Uterus (tissue), 4 donors: ENCODE data around the gene NDUFS4. TPM values are rescaled to one million over a fixed set of nuclear protein-coding genes. Genes with fewer than 3 reads are reported as not detected.

Experiments used
- DNase-seq, 2 donors: peaks; one replicate each; pipeline ENCODE4 v3.0.0-alpha.2; 2019 to 2020
- H3K27ac ChIP-seq, 2 donors: fragments of 200-600 bp; sonication (generic); 1 replicate in 1 of 2; 2 replicates in 1 of 2; pipeline ENCODE4 v1.5.1; 2016 to 2018
- H3K27me3 ChIP-seq, 2 donors: fragments of 200-600 bp; sonication (generic); one replicate each; pipeline ENCODE4 v1.5.1; 2018 to 2019; ENCODE audit warnings: control low read depth in 1 of 2
- H3K36me3 ChIP-seq, 2 donors: fragments of 200-600 bp; sonication (generic); one replicate each; pipeline ENCODE4 v1.5.1; 2019; ENCODE audit warnings: control low read depth in 1 of 2
- H3K4me1 ChIP-seq, 2 donors: fragments of 200-600 bp; sonication (generic); one replicate each; pipeline ENCODE4 v1.5.1; 2018 to 2019; ENCODE audit warnings: control low read depth in 1 of 2
- H3K4me3 ChIP-seq, 2 donors: fragments of 200-600 bp; sonication (generic); 1 replicate in 1 of 2; 2 replicates in 1 of 2; pipeline ENCODE4 v1.5.1; 2018 to 2019; ENCODE audit warnings: mild to moderate bottlenecking in 1 of 2
- H3K9me3 ChIP-seq, 2 donors: fragments of 200-600 bp; sonication (generic); one replicate each; pipeline ENCODE4 v1.5.1; 2019; ENCODE audit warnings: control low read depth in 1 of 2
- POLR2A ChIP-seq, 2 donors: fragments of 450-650 bp; IDR thresholded peaks; one replicate each; pipeline ENCODE4 v1.6.1; 2016; ENCODE audit warnings: antibody characterized with exemption in 2 of 2, mild to moderate bottlenecking in 1 of 2, moderate library complexity in 1 of 2
- intact Hi-C: fragments of 100-400 bp; cut with DNase I; formaldehyde crosslinking; loops from one replicate; pipeline ENCODE4 v1.15.1; 2023; ENCODE audit warnings: low total_unique reads
- total RNA-seq, 4 donors: library from RNA; depleted of rRNA in 3 of 4; stranded (reverse); fragments of >200 nt in 3 of 4; gene quantifications; one replicate each; pipeline versions ENCODE4 v1.1.0 to v1.2.4, GENCODE V29; 2014 to 2023
- TF ChIP-seq, protein P1 (sequence below), 4 experiments: fragments of 200-600 bp in 2 of 4; fragments of 450-650 bp in 2 of 4; sonication (generic) in 2 of 4; IDR thresholded peaks; one replicate each; pipeline ENCODE4 v1.5.1; 2016 to 2019; ENCODE audit warnings: antibody characterized with exemption in 4 of 4, mild to moderate bottlenecking in 2 of 4, moderate library complexity in 1 of 4
- donor health status: DM: yes; HTN: yes; CAD: no.

Gene NDUFS4
- total RNA-seq, 4 donors from 2014 or later: 63.2 to 106 (median 92.2) TPM

DNA sequence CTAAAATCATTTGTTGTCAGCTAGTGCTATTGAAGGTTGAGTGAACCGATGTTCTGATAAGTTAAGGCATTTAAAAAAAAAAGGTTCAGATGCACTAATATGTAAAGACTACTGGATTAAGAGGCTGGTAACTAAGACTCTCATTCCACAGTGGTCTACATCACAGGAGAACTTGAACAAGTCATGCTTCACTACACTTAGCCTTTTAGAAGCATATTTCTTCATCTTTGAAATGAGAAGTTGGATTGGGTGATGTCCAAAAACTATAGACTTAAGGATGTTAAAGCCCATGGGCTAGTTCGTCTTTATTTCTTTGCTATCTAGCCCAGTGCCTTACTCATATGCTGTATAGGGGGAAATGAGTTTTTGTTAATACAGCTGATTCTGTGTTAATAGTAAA is 107.2 kb downstream of the NDUFS4 start:
- H3K27ac ChIP-seq: no peak overlapping the region
- no peaks in the 10 kb centered on the region for H3K9me3 ChIP-seq
- no peak for DNase-seq
- H3K4me1 ChIP-seq: no peaks in the 10 kb centered on the region
- no peaks in the 10 kb centered on the region for H3K27me3 ChIP-seq
- TF ChIP-seq, protein P1, sequence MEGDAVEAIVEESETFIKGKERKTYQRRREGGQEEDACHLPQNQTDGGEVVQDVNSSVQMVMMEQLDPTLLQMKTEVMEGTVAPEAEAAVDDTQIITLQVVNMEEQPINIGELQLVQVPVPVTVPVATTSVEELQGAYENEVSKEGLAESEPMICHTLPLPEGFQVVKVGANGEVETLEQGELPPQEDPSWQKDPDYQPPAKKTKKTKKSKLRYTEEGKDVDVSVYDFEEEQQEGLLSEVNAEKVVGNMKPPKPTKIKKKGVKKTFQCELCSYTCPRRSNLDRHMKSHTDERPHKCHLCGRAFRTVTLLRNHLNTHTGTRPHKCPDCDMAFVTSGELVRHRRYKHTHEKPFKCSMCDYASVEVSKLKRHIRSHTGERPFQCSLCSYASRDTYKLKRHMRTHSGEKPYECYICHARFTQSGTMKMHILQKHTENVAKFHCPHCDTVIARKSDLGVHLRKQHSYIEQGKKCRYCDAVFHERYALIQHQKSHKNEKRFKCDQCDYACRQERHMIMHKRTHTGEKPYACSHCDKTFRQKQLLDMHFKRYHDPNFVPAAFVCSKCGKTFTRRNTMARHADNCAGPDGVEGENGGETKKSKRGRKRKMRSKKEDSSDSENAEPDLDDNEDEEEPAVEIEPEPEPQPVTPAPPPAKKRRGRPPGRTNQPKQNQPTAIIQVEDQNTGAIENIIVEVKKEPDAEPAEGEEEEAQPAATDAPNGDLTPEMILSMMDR (IDR thresholded peaks at IDR 0.05): no peak
- no peak for TF ChIP-seq POLR2A (IDR thresholded peaks at IDR 0.05)
- no peaks in the 10 kb centered on the region for H3K36me3 ChIP-seq
- H3K4me3 ChIP-seq: no peak overlapping the region
- intact Hi-C loops: no loop called here

DNA sequence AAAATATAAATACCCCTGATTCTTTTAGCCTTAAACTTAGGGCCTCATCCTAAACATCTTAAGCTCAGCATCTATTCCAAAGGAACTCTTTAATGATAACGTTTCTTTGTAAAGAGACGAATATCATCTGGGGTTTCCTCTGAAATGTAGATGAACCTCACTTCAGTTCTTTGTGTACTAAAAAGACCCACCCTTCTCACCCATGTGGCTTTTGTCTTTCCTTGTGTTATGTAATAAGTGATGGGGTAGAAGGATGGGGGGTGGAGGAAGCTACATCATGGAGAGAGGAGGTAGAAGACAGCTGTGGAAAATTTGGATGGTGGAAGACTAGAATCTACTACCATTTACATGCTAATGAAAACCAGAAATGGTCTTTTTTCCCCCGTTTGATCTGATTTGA is 111.0 kb downstream of the NDUFS4 start:
- no peak for DNase-seq
- Histone ChIP-seq H3K36me3 (no peaks in the 10 kb centered on the region), H3K4me3 (no peak overlapping the region), H3K9me3 (no peaks in the 10 kb centered on the region), H3K4me1 (no peaks in the 10 kb centered on the region), H3K27ac (no peak overlapping the region), H3K27me3 (no peaks in the 10 kb centered on the region)
- intact Hi-C loops: no loop called here
- no peak for TF ChIP-seq POLR2A (IDR thresholded peaks at IDR 0.05)
- TF ChIP-seq, protein P1 (IDR thresholded peaks at IDR 0.05): no peak

DNA sequence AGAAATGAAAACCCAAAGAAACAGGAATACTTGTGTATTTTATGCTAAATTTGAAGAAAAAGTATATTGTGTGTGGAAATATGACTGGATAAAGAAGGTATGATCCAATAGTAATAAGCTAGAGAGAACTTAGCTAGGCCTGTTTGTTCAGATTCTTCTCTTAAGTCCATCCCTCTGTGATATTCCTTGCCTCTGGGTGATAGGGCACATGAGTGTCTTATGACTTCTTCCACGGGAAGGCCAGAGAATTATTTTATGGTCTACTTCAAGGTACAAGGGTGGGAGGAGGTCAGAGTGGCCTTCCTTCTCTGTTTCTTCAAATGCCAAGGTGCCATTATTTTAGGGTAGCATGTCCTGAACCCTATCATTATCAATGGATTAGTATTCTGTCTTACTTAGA is 113.7 kb downstream of the NDUFS4 start:
- no peaks in the 10 kb centered on the region for H3K36me3 ChIP-seq
- H3K4me1 ChIP-seq: no peaks in the 10 kb centered on the region
- no peak overlapping the region for H3K27ac ChIP-seq
- H3K4me3 ChIP-seq: no peak overlapping the region
- H3K27me3 ChIP-seq: no peaks in the 10 kb centered on the region
- TF ChIP-seq POLR2A (IDR thresholded peaks at IDR 0.05): no peak
- TF ChIP-seq, protein P1 (IDR thresholded peaks at IDR 0.05): no peak
- DNase-seq: no peak
- intact Hi-C loops: no loop called here
- no peaks in the 10 kb centered on the region for H3K9me3 ChIP-seq

DNA sequence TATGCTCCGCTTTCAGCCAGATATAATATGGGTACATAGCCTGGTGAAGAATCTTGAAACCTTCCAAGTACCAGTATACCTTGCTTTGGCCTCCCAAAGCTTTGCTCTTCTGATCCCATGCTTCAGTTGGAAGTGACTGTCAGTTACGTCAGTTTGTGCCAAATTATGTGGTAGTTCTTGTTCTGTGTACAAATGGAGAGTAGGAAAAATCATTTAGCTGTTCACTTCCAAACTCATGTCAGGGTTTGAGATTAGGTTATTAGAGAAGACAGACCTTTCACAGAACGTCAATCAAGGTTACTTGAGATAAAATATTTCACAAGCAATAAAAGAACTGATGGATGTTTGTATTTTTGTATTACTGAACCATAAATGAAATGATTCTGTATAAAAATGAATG is 117.2 kb downstream of the NDUFS4 start:
- DNase-seq: no peak
- H3K36me3 ChIP-seq: no peaks in the 10 kb centered on the region
- no peaks in the 10 kb centered on the region for H3K9me3 ChIP-seq
- H3K27me3 ChIP-seq: no peaks in the 10 kb centered on the region
- H3K27ac ChIP-seq: no peak overlapping the region
- H3K4me3 ChIP-seq: no peak overlapping the region
- TF ChIP-seq, protein P1 (IDR thresholded peaks at IDR 0.05): no peak
- intact Hi-C loops: no loop called here
- H3K4me1 ChIP-seq: no peaks in the 10 kb centered on the region

DNA sequence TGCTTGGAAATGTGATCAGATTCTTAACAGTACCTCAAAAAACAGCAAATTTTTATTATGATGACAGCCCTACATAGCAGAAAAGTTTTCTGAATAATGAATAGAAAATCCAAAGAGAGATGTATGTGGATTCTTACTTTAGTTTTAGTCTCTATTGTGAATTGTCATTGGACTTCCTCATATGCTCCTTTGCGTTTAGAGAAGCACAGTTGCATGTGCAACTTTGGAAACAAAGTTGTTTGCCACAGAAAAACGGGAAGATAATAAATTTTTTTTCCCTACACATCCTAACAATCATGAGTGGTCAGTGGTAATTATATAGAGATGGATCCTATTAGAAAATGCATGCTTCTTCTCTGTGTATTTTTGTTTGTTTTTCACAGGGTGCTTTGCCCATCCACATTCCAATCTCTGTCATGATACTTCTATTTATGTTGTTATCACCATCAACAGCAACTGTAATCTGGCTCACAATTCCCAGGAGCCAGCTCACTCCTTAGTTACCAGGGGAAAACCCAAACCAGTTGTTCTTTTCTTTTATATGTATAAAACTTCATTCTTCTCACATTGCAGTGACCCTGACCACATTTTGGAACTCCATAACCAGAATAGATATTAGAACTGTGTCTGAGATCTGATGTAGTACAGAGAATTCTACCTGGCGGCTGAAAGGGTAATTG is 118.7 kb downstream of the NDUFS4 start:
- no peak overlapping the region for H3K4me3 ChIP-seq
- DNase-seq: no peak
- intact Hi-C loops: no loop called here
- no peaks in the 10 kb centered on the region for H3K27me3 ChIP-seq
- no peaks in the 10 kb centered on the region for H3K36me3 ChIP-seq
- no peaks in the 10 kb centered on the region for H3K4me1 ChIP-seq
- TF ChIP-seq, protein P1 (IDR thresholded peaks at IDR 0.05): no peak
- TF ChIP-seq POLR2A (IDR thresholded peaks at IDR 0.05): no peak
- no peak overlapping the region for H3K27ac ChIP-seq
- H3K9me3 ChIP-seq: no peaks in the 10 kb centered on the region
